Endodermal cell (in vitro differentiated cells): ENCODE results near the gene MYO7A. TPM values are rescaled to one million over a fixed set of nuclear protein-coding genes. Genes with fewer than 3 reads are reported as not detected.

Experiments
- DNase-seq: peaks from one replicate; pipeline ENCODE4 v3.0.0-alpha.2; 2017
- H3K27ac ChIP-seq: 2 replicates; pipeline ENCODE4 v1.5.1; 2013; ENCODE audit warnings: mild to moderate bottlenecking, low read depth, low read length, moderate library complexity
- H3K27me3 ChIP-seq: 2 replicates; pipeline ENCODE4 v1.6.1; 2013; ENCODE audit warnings: mild to moderate bottlenecking, low read length, moderate library complexity; ENCODE audit not compliant: insufficient read depth, control insufficient read depth, poor library complexity, severe bottlenecking
- H3K36me3 ChIP-seq: 2 replicates; pipeline ENCODE4 v1.7.0; 2013; ENCODE audit warnings: mild to moderate bottlenecking, low read length, moderate library complexity; ENCODE audit not compliant: control insufficient read depth, insufficient read depth
- H3K4me1 ChIP-seq: one replicate; pipeline ENCODE4 v1.7.0; 2013; ENCODE audit warnings: low read length; ENCODE audit not compliant: control insufficient read depth, insufficient read depth
- H3K4me3 ChIP-seq: 2 replicates; pipeline ENCODE4 v1.5.1; 2013; ENCODE audit warnings: mild to moderate bottlenecking, low read length, moderate library complexity
- H3K9ac ChIP-seq: 2 replicates; pipeline ENCODE4 v1.6.1; 2013; ENCODE audit warnings: mild to moderate bottlenecking, low read length, moderate library complexity; ENCODE audit not compliant: poor library complexity, severe bottlenecking; ENCODE audit errors: extremely low read depth
- H3K9me3 ChIP-seq: 2 replicates; pipeline ENCODE4 v1.6.1; 2013; ENCODE audit warnings: mild to moderate bottlenecking, low read length, moderate library complexity; ENCODE audit not compliant: control insufficient read depth
- H3K27ac Mint-ChIP-seq: 2 replicates; pipeline ENCODE4 v1.8.0; 2020; ENCODE audit warnings: mixed read lengths
- H3K27me3 Mint-ChIP-seq: 2 replicates; pipeline ENCODE4 v1.8.0; 2021; ENCODE audit warnings: mild to moderate bottlenecking, mixed read lengths; ENCODE audit not compliant: insufficient read depth
- H3K36me3 Mint-ChIP-seq: 2 replicates; pipeline ENCODE4 v1.8.0; 2020; ENCODE audit warnings: low read depth, mixed read lengths
- H3K4me1 Mint-ChIP-seq: 2 replicates; pipeline ENCODE4 v1.8.0; 2020; ENCODE audit warnings: mixed read lengths
- H3K4me3 Mint-ChIP-seq: 2 replicates; pipeline ENCODE4 v1.8.0; 2020; ENCODE audit warnings: mild to moderate bottlenecking, moderate library complexity, mixed read lengths
- H3K9me3 Mint-ChIP-seq: 2 replicates; pipeline ENCODE4 v1.8.0; 2020; ENCODE audit warnings: mild to moderate bottlenecking, mixed read lengths
- CTCF ChIP-seq: fragments of 200-600 bp; sonication (generic); conservative IDR thresholded peaks from 2 replicates; pipeline ENCODE4 v1.5.0; 2021; ENCODE audit warnings: antibody characterized with exemption, mild to moderate bottlenecking
- WGBS, 2 experiments: methylation state at CpG; one replicate each; pipeline versions ENCODE4 v1.1.5 to v1.1.7; 2013; ENCODE audit warnings: missing lambda C conversion rate in 2 of 2, mixed read lengths in 1 of 2; ENCODE audit not compliant: insufficient coverage in 1 of 2, insufficient read length in 1 of 2; 5-methylcytosine and 5-hydroxymethylcytosine counted together
- total RNA-seq, 2 donors: library from RNA; stranded (reverse); fragmentation: NEBNext Ultra II Directional in 1 of 2; extraction: Animal tissue kit (Norgen Biotek cat#: 25700) in 1 of 2; gene quantifications; 2 replicates in 1 of 2; 3 replicates in 1 of 2; pipeline ENCODE4 v1.2.1, GENCODE V29; 2021

MYO7A gene
- total RNA-seq, 2 donors from 2014 or later = 2.4 to 2.7 TPM

- Histone ChIP-seq H3K27me3 (no peaks in the 10 kb centered on the region), H3K9me3 (no peaks in the 10 kb centered on the region), H3K4me3 (no peak overlapping the region), H3K9ac (no peak overlapping the region), H3K27ac (no peak overlapping the region), H3K4me1 (no peaks in the 10 kb centered on the region), H3K36me3 (no peaks in the 10 kb centered on the region)
- H3K9me3 Mint-ChIP-seq = no peaks in the 10 kb centered on the region
- DNase-seq = no peak
- H3K36me3 Mint-ChIP-seq = no peaks in the 10 kb centered on the region
- no peak overlapping the region for H3K27ac Mint-ChIP-seq
- WGBS, 2 experiments = 80 to 91% methylated on average over 1 to 11 of the region's 11 CpGs
- TF ChIP-seq CTCF = no peak
- peaks cover 6% of the 10 kb centered on the region for H3K27me3 Mint-ChIP-seq
- no peak overlapping the region for H3K4me3 Mint-ChIP-seq
- H3K4me1 Mint-ChIP-seq = peaks cover 9% of the 10 kb centered on the region
Measured at GRCh38 chr11:77129069-77129841, 1.2 kb downstream of the MYO7A start.

- no peak overlapping the region for H3K27ac Mint-ChIP-seq
- WGBS, 2 experiments = 94 to 100% methylated on average over 2 to 11 of the region's 11 CpGs
- H3K4me1 ChIP-seq = no peaks in the 10 kb centered on the region
Measured at GRCh38 chr11:77129842-77130756, 2.1 kb downstream of the MYO7A start.

More at GRCh38 chr11:77129842-77130756, 2.1 kb downstream of the MYO7A start:
- Mint-ChIP-seq H3K9me3 (no peaks in the 10 kb centered on the region), H3K4me3 (no peak overlapping the region), H3K27me3 (peaks cover 6% of the 10 kb centered on the region), H3K4me1 (peaks cover 9% of the 10 kb centered on the region), H3K36me3 (no peaks in the 10 kb centered on the region)
- no peaks in the 10 kb centered on the region for H3K9me3 ChIP-seq
- no peak overlapping the region for H3K4me3 ChIP-seq
- no peaks in the 10 kb centered on the region for H3K36me3 ChIP-seq
- no peak for DNase-seq
- TF ChIP-seq CTCF = no peak
- H3K27ac ChIP-seq = no peak overlapping the region
- no peak overlapping the region for H3K9ac ChIP-seq
- H3K27me3 ChIP-seq = no peaks in the 10 kb centered on the region
